HG03159 (cell line): ENCODE measurements around the gene NRSN1.
"Not testable (repeated sequence)": the region's sequence is repeated elsewhere in the genome, so short reads cannot be mapped to it uniquely, and the experiment has no call there.

ENCODE experiments used
- ATAC-seq: cut with Tn5 transposase; IDR thresholded peaks from one replicate; pipeline ENCODE4 v1.9.1; 2021; ENCODE audit warnings: mild to moderate bottlenecking, moderate library complexity; ENCODE audit not compliant: unreplicated experiment

NRSN1 gene

GRCh38 chr6:24140591-24140990 lies 14.6 kb downstream of the NRSN1 start:
- ATAC-seq: no peak

DNA sequence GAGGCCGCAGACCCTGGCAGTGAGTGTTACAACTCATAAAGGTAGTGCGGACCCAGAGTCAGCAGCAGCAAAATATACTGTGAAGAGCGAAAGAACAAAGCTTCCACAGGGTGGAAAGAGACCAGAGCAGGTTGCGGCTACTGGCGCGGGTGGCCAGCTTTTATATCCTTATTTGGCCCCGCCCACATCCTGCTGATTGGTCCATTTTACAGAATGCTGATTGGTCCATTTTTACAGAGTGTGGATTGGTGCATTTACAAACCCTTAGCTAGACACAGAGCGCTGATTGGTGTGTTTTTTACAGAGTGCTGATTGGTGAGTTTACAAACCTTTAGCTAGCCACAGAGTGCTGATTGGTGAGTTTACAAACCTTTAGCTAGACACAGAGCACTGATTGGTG lies 16.7 kb downstream of the NRSN1 start:
- not testable (repeated sequence) for ATAC-seq

DNA sequence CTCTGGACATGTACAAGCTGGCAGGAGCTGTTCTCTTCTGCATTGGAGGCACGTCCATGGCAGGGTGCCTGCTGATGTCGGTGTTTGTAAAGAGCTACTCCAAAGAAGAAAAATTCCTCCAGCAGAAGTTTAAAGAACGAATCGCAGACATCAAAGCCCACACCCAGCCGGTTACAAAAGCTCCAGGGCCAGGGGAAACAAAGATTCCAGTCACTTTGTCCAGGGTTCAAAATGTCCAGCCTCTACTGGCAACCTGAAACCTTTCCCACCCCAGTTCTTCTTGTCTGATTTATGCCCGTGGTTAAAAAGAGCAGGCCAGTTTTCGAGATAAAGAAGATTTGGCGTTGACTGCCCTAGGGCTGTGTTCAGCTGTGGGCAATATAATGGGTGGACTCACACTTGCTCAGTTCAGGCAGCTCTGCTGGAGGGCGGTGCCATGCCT lies 19.7 kb downstream of the NRSN1 start:
- no peak for ATAC-seq

DNA sequence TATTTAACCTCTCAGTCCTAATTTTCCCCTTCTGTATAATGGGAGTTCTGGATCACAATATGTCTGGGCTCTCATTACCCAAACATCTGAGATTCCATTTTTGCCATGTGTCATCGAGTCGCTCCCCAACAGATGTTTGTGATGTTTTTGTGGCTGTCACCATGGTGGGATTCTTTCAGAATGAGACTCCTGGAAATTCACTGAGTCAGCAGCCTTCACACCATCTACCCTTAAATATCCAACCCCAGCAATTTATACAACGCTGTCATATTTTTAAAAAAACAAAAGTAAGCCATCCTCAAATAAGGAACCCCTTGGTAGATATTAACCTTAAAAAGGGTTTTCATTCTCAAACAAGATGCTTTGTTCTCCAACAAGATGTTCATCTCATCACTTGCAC lies 20.9 kb downstream of the NRSN1 start:
- no peak for ATAC-seq

DNA sequence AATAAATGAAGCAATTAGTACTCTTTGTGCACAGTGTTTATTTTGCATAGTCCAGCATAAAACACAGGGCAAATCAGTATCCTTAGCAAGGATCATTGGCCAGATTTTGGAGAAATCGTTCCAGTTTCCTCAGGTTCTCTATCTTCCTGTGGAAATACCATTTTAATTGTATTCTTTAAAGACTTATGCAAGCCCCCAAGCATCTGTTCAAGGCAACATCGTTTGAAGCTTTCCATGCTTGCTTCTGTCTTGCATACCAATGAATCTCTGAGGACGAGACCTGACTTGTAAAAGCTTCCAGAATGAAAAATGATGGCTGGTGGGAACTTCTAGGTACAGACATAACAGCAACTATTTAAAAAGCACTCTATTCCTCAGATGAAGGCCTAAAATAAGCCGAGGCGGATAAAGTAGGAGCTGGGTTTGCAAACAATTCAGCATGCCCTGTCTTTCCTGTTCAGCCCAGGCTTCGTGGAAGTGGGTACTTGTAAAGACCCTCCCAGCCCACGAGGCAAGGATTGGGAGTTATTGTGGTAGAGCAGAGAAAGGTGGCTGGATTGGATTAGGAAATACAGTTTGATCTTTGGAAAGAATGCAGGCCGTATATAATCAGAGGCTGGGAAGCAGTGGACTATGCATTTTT lies 21.6 kb downstream of the NRSN1 start:
- no peak for ATAC-seq

- ATAC-seq: no peak
Observed at GRCh38 chr6:24148154-24148570, 22.1 kb downstream of the NRSN1 start.

- no peak for ATAC-seq
Observed at GRCh38 chr6:24148684-24149083, 22.7 kb downstream of the NRSN1 start.

DNA sequence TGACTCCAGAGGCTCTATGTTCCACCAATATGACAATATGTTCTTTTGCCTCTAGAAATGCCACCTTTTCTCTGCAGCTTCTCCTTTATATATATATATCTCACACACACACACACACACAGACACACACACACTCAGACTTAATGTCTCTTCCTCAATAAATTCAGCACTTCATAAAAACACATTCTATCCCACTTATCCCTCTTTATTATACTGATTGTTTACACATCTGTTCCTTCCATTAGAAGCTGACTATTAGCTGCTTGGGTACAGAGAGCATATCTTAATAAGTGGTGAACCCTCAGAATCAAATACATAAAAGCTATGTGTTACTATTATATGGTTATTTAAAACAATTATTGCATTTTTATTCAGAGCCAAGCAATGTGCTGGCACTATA lies 23.3 kb downstream of the NRSN1 start:
- ATAC-seq: no peak

DNA sequence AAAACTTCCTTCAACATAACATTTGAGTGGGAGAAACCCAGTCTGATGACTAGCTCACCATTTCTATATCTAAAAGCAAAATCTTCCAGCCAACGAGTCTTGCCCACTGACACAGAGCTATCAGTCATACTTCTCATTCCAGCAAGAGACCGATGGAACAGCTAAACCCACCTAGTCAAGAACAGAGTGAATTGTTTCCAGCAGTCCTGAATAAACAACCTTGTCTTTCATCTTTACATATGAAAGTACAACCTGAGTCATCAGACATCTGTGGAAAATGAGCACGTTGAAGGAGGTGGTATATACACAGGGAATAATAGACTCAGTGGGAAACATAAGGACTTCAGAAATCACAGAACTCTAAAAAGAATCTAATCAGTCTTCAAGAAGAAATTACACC lies 23.8 kb downstream of the NRSN1 start:
- no peak for ATAC-seq

DNA sequence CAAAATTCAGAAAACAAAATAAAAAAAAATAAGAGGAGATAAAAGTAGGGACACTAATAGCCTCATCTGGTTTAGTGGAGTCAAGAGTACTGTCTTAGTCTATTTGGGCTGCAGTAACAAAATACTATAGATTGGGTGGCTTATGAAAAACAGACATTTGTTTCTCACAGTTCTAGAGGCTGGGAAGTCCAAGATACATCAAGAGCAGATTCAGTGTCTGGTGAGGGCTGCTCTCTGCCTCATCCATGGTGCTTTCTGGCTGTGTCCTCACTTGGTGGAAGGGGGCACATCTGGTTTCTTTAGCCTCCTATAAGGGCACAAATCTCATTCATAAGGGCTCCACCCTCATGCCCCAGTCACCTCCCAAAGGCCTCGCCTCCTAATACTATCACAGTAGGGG lies 26.0 kb downstream of the NRSN1 start:
- no peak for ATAC-seq

DNA sequence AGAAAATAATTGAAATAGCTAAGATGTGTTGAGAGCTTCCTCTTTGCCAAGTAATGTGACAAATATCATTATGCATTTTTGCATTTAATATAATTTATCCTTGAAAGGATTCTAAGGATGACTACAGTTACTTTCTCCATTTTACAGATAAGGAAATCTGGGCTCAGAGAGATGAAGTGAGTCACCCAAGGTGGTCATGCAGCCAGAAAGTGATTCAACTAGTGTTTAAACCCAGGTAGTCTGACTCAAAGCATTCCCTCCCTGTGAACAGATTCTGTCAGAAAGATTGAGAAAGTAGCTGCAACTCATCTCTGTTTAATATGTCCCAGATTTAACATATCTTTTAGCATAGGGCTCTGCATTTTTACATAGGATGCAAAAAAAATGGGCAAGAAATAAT lies 28.1 kb downstream of the NRSN1 start:
- no peak for ATAC-seq

- ATAC-seq: no peak
Observed at GRCh38 chr6:24157886-24158285, 31.9 kb downstream of the NRSN1 start.

DNA sequence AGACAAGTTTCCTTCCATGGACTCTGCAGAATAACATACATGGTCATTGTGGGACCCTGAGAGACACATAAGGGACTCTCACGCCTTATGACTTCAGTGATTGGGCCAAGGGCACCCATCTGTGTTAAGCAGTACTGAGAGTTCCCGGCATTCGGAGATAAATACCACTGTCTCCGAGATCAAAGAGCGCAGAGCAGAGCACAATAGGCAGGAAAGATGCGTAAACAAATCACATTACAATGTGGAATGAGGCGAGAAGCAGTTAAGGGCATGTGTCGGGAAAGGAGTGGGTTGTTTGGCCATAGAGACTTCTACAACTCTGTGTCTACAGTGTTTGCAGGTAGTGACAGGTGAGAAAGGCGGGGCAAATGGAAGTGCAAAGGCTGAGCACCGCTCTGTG lies 57.6 kb downstream of the NRSN1 start:
- no peak for ATAC-seq

GRCh38 chr6:24186349-24186748 lies 60.3 kb downstream of the NRSN1 start:
- no peak for ATAC-seq

GRCh38 chr6:24187965-24188577 lies 62.1 kb downstream of the NRSN1 start:
- ATAC-seq: no peak

DNA sequence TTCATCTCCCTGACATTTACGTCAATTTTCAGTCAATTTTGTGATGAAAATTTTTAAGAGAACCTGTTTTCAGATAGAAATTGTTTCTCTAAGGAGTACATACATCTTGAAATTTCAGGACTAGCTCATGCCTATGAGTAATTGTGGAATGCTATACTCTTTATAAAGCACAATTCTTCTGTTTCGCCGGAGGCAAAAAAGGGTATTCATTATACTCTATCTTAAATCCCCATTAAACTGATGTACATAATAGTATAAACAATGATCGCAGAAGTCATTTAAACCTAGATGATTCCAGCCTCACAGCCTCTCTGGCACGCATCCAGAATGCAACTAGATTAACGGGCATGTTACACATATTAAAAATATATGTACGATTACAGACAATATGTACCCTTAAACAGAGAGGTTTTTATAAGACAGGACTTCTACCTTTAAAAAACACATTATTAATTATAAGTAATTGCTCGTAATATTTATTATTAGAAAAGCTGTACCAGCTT lies 62.6 kb downstream of the NRSN1 start:
- ATAC-seq: no peak

DNA sequence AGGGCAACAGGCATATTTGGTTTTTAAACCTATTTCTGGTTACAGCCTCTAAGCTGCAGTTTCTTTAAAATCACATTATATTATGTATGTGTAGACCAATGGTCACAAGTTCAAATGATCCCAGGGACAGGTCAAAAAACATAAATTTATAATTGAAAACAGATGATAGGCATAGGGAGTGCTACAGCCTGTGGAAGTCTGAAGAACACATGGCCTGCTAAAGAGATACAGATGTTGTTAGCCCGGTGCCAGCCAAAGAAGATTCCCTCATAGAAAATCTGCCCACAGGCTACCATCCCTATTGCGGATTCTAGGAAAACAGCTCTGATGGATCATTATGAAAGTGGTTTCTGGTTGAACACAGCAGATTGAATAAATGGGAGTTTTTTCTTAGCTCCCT lies 65.3 kb downstream of the NRSN1 start:
- ATAC-seq: no peak

- no peak for ATAC-seq
Observed at GRCh38 chr6:24193364-24193763, 67.3 kb downstream of the NRSN1 start.

- no peak for ATAC-seq
Observed at GRCh38 chr6:24194978-24195700, 69.1 kb downstream of the NRSN1 start.

DNA sequence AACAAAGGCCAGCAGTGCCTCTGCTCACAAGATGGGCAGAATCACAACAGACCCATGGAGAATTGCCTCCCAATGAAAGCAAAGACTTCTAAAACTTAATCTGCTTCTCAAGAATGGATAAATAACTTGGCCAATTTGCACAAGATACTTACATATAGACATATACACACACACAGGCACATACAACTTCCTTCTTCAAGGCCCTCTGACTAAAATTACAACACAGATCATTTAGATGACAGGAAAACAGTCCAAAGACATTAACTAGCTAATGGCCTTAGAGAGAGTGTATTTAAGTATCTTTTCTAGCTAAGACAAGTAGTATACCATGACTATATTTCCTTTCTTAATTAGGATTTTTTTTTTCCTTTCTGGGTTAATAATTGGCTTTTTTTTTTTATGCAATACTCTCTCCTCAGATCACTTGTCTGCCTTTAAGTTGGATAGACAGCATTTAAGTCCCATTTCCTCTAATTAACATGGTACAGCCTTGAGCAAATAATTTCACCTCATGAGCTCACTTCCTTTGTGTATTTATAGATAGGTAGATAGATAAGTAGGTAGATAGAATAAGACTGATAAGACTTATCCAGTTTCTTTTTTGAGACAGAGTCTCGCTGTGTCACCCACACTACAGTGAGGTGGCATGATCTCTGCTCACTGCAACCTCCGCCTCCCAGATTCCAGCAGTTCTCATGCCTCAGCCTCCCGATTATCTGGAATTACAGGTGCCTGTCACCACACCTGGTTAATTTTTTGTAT lies 70.0 kb downstream of the NRSN1 start:
- ATAC-seq: no peak
